ENCODE measurements around the gene HEPN1. TPM values are rescaled to one million over a fixed set of nuclear protein-coding genes. Genes with fewer than 3 reads are reported as not detected.

The HEPN1 gene
- total RNA-seq, 1 donor from 2014 or later = not detected

- peaks cover 26% of the 10 kb centered on the region for H3K27me3 Mint-ChIP-seq
- intact Hi-C loops (cut with micrococcal nuclease) = no loop called here
- ATAC-seq (ENCODE audit: low read depth) = no peak
- no peak for DNase-seq
- H3K36me3 Mint-ChIP-seq (ENCODE audit: low read depth) = no peaks in the 10 kb centered on the region
- POLR2A ChIA-PET = no interaction called here
- no peak overlapping the region for H3K27ac Mint-ChIP-seq
- TF ChIP-seq, protein P1, sequence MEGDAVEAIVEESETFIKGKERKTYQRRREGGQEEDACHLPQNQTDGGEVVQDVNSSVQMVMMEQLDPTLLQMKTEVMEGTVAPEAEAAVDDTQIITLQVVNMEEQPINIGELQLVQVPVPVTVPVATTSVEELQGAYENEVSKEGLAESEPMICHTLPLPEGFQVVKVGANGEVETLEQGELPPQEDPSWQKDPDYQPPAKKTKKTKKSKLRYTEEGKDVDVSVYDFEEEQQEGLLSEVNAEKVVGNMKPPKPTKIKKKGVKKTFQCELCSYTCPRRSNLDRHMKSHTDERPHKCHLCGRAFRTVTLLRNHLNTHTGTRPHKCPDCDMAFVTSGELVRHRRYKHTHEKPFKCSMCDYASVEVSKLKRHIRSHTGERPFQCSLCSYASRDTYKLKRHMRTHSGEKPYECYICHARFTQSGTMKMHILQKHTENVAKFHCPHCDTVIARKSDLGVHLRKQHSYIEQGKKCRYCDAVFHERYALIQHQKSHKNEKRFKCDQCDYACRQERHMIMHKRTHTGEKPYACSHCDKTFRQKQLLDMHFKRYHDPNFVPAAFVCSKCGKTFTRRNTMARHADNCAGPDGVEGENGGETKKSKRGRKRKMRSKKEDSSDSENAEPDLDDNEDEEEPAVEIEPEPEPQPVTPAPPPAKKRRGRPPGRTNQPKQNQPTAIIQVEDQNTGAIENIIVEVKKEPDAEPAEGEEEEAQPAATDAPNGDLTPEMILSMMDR (IDR thresholded peaks at IDR 0.05) = no peak
- no peak overlapping the region for H3K4me3 Mint-ChIP-seq
- no peaks in the 10 kb centered on the region for H3K4me1 Mint-ChIP-seq
- CTCF ChIA-PET = no interaction called here
- H3K9me3 Mint-ChIP-seq = peaks cover 6% of the 10 kb centered on the region
Observed at GRCh38 chr11:124943741-124944140, 24.7 kb downstream of the HEPN1 start.

GRCh38 chr11:124944565-124944964 lies 25.5 kb downstream of the HEPN1 start:
- TF ChIP-seq, protein P1 (IDR thresholded peaks at IDR 0.05) = no peak
- H3K4me1 Mint-ChIP-seq = no peaks in the 10 kb centered on the region
- CTCF ChIA-PET = no interaction called here
- H3K27me3 Mint-ChIP-seq = peaks cover 31% of the 10 kb centered on the region
- POLR2A ChIA-PET = interaction anchor here (1.1 kb wide), 1 partner anchor 9 kb away, joined by 4 read pairs; the partner anchor contains the start of gene CCDC15
- intact Hi-C loops (cut with micrococcal nuclease) = no loop called here
- no peak overlapping the region for H3K27ac Mint-ChIP-seq
- H3K9me3 Mint-ChIP-seq = peaks cover 10% of the 10 kb centered on the region
- H3K4me3 Mint-ChIP-seq = no peak overlapping the region
- DNase-seq = no peak
- H3K36me3 Mint-ChIP-seq (ENCODE audit: low read depth) = no peaks in the 10 kb centered on the region
- ATAC-seq (ENCODE audit: low read depth) = no peak

GRCh38 chr11:124945826-124946225 lies 26.8 kb downstream of the HEPN1 start:
- DNase-seq (no peak), ATAC-seq (ENCODE audit: low read depth) (no peak)
- Mint-ChIP-seq H3K27me3 (peaks cover 28% of the 10 kb centered on the region), H3K4me1 (no peaks in the 10 kb centered on the region), H3K9me3 (peaks cover 10% of the 10 kb centered on the region), H3K36me3 (ENCODE audit: low read depth) (no peaks in the 10 kb centered on the region), H3K4me3 (no peak overlapping the region), H3K27ac (no peak overlapping the region)
- intact Hi-C loops (cut with micrococcal nuclease) = no loop called here
- CTCF ChIA-PET = no interaction called here
- TF ChIP-seq, protein P1 (IDR thresholded peaks at IDR 0.05) = no peak
- POLR2A ChIA-PET = no interaction called here

GRCh38 chr11:124946735-124947141 lies 27.7 kb downstream of the HEPN1 start:
- H3K4me1 Mint-ChIP-seq = no peaks in the 10 kb centered on the region
- CTCF ChIA-PET = no interaction called here
- POLR2A ChIA-PET = no interaction called here
- H3K27me3 Mint-ChIP-seq = peaks cover 24% of the 10 kb centered on the region
- H3K4me3 Mint-ChIP-seq = no peak overlapping the region
- TF ChIP-seq, protein P1 (IDR thresholded peaks at IDR 0.05) = no peak
- H3K9me3 Mint-ChIP-seq = peaks cover 10% of the 10 kb centered on the region
- intact Hi-C loops (cut with micrococcal nuclease) = no loop called here
- DNase-seq (no peak), ATAC-seq (ENCODE audit: low read depth) (no peak)
- H3K27ac Mint-ChIP-seq = no peak overlapping the region
- no peaks in the 10 kb centered on the region for H3K36me3 Mint-ChIP-seq (ENCODE audit: low read depth)

DNA sequence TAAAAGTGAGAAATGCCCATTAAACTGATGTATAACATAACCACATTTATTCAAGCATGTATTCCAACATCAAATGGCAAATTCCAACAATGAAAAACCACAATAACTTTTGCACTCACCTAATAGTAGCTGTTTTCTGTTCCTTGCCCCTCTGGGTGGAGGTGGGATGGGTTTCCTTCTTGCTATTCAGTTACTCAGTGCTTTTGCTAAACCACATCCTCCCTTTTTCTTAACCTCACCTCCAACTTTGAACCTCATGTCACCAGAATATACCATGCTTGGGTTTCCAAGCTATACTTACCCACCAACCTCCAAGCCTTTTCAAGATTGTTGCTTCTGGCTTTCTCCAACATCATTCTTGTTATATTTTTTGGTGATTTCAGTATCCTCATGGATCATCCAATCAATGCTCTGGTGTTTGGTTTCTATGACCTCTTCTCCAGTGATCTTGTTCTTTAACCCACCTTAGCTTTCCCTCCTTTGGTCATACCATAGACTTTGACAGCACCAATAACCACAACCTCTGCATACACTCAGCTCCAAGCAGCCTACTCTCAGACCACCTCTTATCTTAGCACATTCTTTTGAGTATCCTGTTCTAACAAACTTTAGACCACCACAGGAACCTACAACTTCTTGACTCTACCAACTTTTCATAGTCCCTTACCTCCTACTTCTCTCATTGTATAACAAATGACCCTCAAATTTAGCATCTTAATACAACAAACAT lies 31.7 kb downstream of the HEPN1 start:
- peaks cover 17% of the 10 kb centered on the region for H3K27me3 Mint-ChIP-seq
- ChIA-PET POLR2A (no interaction called here), CTCF (no interaction called here)
- H3K9me3 Mint-ChIP-seq = peaks cover 10% of the 10 kb centered on the region
- H3K27ac Mint-ChIP-seq = no peak overlapping the region
- TF ChIP-seq, protein P1 (IDR thresholded peaks at IDR 0.05) = no peak
- no peaks in the 10 kb centered on the region for H3K4me1 Mint-ChIP-seq
- no peaks in the 10 kb centered on the region for H3K36me3 Mint-ChIP-seq (ENCODE audit: low read depth)
- ATAC-seq (ENCODE audit: low read depth) (no peak), DNase-seq (no peak)
- H3K4me3 Mint-ChIP-seq = no peak overlapping the region
- intact Hi-C loops (cut with micrococcal nuclease) = loop anchor here (5.0 to 10.0 kb wide), 6 partner anchors 148 to 1334 kb away; partner anchors contain the start of genes CDON, ESAM, FAM118B and HYLS1
